ENCODE results near the gene TREM2. TPM values are rescaled to one million over a fixed set of nuclear protein-coding genes. Genes with fewer than 3 reads are reported as not detected.
"Not testable (repeated sequence)": the region's sequence is repeated elsewhere in the genome, so short reads cannot be mapped to it uniquely, and the experiment has no call there.

Gene TREM2
- total RNA-seq (2014; rRNA removed; shearing (Covaris generic)): not detected in 2 replicates

- DNase-seq (ENCODE audit: low spot score): no peak
- in situ Hi-C loops (cut with HindIII; ENCODE audit: low sequenced_read_pairs): no loop called here
Observed at GRCh38 chr6:41162687-41163418, at the start of gene TREM2. Gene TREM2, minus strand, starts transcription at chr6:41163116. Its CDS starts 34 bp downstream, at chr6:41163082.

GRCh38 chr6:41209547-41210320 lies 46.8 kb upstream of the TREM2 start:
- no peak for DNase-seq (ENCODE audit: low spot score)
- in situ Hi-C loops (cut with HindIII; ENCODE audit: low sequenced_read_pairs): no loop called here

GRCh38 chr6:41208439-41209106 lies 45.7 kb upstream of the TREM2 start:
- no peak for DNase-seq (ENCODE audit: low spot score)
- in situ Hi-C loops (cut with HindIII; ENCODE audit: low sequenced_read_pairs): no loop called here

- in situ Hi-C loops (cut with HindIII; ENCODE audit: low sequenced_read_pairs): no loop called here
- DNase-seq (ENCODE audit: low spot score): no peak
Observed at GRCh38 chr6:41204156-41204555, 41.2 kb upstream of the TREM2 start.

- DNase-seq (ENCODE audit: low spot score): no peak
- in situ Hi-C loops (cut with HindIII; ENCODE audit: low sequenced_read_pairs): no loop called here
Observed at GRCh38 chr6:41201764-41202173, 38.9 kb upstream of the TREM2 start.

GRCh38 chr6:41200901-41201763 lies 38.2 kb upstream of the TREM2 start, which contains the start of gene TREML2:
Gene TREML2, minus strand, starts transcription at chr6:41201149. Its CDS starts 141 bp downstream, at chr6:41201008.
- DNase-seq (ENCODE audit: low spot score): no peak

GRCh38 chr6:41200296-41200900 lies 37.5 kb upstream of the TREM2 start:
- in situ Hi-C loops (cut with HindIII; ENCODE audit: low sequenced_read_pairs): no loop called here
- no peak for DNase-seq (ENCODE audit: low spot score)

More at GRCh38 chr6:41200901-41201763, 38.2 kb upstream of the TREM2 start, which contains the start of gene TREML2:
- in situ Hi-C loops (cut with HindIII; ENCODE audit: low sequenced_read_pairs): no loop called here

GRCh38 chr6:41199552-41200246 lies 36.8 kb upstream of the TREM2 start:
- in situ Hi-C loops (cut with HindIII; ENCODE audit: low sequenced_read_pairs): no loop called here
- DNase-seq (ENCODE audit: low spot score): no peak

- DNase-seq (ENCODE audit: low spot score): no peak
- in situ Hi-C loops (cut with HindIII; ENCODE audit: low sequenced_read_pairs): no loop called here
Observed at GRCh38 chr6:41197234-41197633, 34.3 kb upstream of the TREM2 start.

GRCh38 chr6:41194386-41194785 lies 31.5 kb upstream of the TREM2 start:
- in situ Hi-C loops (cut with HindIII; ENCODE audit: low sequenced_read_pairs): no loop called here
- no peak for DNase-seq (ENCODE audit: low spot score)

- no peak for DNase-seq (ENCODE audit: low spot score)
- in situ Hi-C loops (cut with HindIII; ENCODE audit: low sequenced_read_pairs): no loop called here
Observed at GRCh38 chr6:41193884-41194283, 31.0 kb upstream of the TREM2 start.

GRCh38 chr6:41193171-41193734 lies 30.3 kb upstream of the TREM2 start:
- in situ Hi-C loops (cut with HindIII; ENCODE audit: low sequenced_read_pairs): no loop called here
- DNase-seq (ENCODE audit: low spot score): no peak

- DNase-seq (ENCODE audit: low spot score): no peak
- in situ Hi-C loops (cut with HindIII; ENCODE audit: low sequenced_read_pairs): no loop called here
Observed at GRCh38 chr6:41191569-41191968, 28.7 kb upstream of the TREM2 start.

GRCh38 chr6:41190791-41191190 lies 27.9 kb upstream of the TREM2 start:
- DNase-seq (ENCODE audit: low spot score): no peak
- in situ Hi-C loops (cut with HindIII; ENCODE audit: low sequenced_read_pairs): no loop called here

- DNase-seq (ENCODE audit: low spot score): no peak
- in situ Hi-C loops (cut with HindIII; ENCODE audit: low sequenced_read_pairs): no loop called here
Observed at GRCh38 chr6:41189967-41190366, 27.1 kb upstream of the TREM2 start.

GRCh38 chr6:41189046-41189445 lies 26.1 kb upstream of the TREM2 start:
- in situ Hi-C loops (cut with HindIII; ENCODE audit: low sequenced_read_pairs); DNase-seq (ENCODE audit: low spot score): not testable (repeated sequence)

GRCh38 chr6:41187924-41188886 lies 25.3 kb upstream of the TREM2 start:
- in situ Hi-C loops (cut with HindIII; ENCODE audit: low sequenced_read_pairs): no loop called here
- DNase-seq (ENCODE audit: low spot score): no peak
